T47D (cell line): Measurements from ENCODE around the gene ATP5F1C.
A peak's percentile ranks its signal among the peaks of the same experiment; 100 is the strongest.
"Not testable (repeated sequence)": the region's sequence is repeated elsewhere in the genome, so short reads cannot be mapped to it uniquely, and the experiment has no call there.

Source experiments
- DNase-seq, 2 experiments: peaks; one replicate each; pipeline versions ENCODE4 v3.0.0 to v3.0.0-alpha.2; 2011 to 2012; ENCODE audit warnings: low read depth in 1 of 2, low spot score in 1 of 2
- JUND ChIP-seq: IDR thresholded peaks from 2 replicates; pipeline ENCODE4 v1.6.1; 2012; ENCODE audit warnings: low read depth
- in situ Hi-C: cut with HindIII; loops from 2 replicates; pipeline ENCODE4 v1.10.0; 2016; ENCODE audit warnings: low sequenced_read_pairs, low pct_unique_long_range_greater_than_20kb

Gene ATP5F1C

DNA sequence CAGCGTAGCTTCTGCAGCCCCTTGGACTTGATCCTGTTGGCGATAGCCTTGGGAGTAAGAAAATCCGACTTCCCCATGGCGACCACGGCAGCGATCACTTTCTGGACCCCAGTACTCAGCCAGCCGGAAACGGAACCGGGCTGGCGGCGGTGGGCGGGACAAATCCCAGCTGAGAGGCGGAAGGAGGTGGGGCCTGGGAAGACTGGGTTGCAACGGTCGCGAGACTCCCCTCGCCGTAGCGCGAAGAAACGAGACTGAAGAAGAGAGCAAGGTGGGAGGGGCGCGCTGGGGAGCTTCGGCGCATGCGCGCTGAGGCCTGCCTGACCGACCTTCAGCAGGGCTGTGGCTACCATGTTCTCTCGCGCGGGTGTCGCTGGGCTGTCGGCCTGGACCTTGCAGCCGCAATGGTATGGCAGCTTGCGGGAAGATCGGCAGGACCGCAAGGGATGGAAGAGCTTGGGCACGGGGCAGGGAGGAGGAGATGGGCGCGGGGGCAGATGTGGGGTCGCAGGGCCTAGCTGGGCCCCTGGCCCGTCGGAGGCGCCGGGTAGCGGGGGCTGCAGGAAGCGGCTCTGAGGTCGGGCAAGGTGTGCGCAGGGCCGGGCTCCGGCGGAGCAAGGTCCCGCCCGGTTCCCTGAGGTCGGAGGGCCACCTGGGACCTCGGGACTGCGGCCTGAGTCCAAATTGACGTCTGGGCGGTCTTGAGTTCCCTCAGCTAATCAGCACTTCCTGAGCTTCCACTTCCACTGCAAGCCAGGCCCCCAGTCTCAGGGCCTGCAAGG lies at the start of gene ATP5F1C, which contains the start of gene KIN:
ATP5F1C (plus strand) TSS at position 321 of the 782 bp plus-strand sequence; CDS start at position 352, 31 bp downstream.
KIN (minus strand) TSS at position 137 of the 782 bp plus-strand sequence; CDS start at position 77, 60 bp downstream.
- in situ Hi-C loops, result no loop called here
- peak; percentile 99 for DNase-seq
- TF ChIP-seq JUND, result no peak

GRCh38 chr10:7738536-7739407 lies 49.2 kb upstream of the ATP5F1C start:
- in situ Hi-C loops, result no loop called here
- TF ChIP-seq JUND, result no peak
- no peak for DNase-seq

DNA sequence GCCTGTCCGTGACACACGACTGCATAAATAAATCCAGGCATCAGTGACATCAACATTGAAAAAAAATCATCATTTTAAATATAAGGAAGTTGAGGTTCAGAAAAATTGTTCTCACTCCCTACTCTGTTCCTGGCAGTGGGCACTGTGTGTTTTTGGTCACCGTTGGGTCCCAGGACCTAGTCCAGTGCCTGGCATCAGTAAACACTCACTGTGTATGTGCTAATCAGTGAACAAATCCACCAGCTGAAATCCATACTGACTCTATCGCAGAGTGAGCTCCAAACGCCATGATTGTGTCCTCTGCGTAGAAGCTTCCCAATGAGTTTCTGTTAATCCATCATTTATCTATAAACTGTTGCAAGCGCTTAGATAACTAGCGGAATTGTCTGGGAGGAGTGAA lies 43.7 kb upstream of the ATP5F1C start:
- DNase-seq, result no peak
- no peak for TF ChIP-seq JUND
- in situ Hi-C loops, result no loop called here

DNA sequence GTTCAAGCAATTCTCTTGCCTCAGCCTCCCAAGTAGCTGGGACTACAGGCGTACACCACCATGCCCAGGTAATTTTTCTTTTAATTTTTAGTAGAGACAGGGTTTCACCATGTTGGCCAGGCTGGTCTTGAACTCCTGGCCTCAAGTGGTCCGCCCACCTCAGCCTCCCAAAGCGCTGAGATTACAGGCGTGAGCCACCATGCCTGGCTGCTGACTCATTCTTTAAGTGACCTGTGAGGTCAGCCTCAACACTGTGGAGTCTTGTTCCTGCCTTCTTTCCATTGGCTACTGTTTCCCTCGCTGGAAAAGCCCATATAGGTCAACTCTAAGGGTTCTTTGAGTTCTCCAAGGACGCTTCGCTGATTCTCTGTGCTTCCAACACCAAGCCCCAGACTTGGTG lies 39.3 kb upstream of the ATP5F1C start:
- in situ Hi-C loops, DNase-seq: not testable (repeated sequence)

GRCh38 chr10:7750222-7750621 lies 37.8 kb upstream of the ATP5F1C start:
- in situ Hi-C loops, result no loop called here
- TF ChIP-seq JUND, result no peak
- no peak for DNase-seq

DNA sequence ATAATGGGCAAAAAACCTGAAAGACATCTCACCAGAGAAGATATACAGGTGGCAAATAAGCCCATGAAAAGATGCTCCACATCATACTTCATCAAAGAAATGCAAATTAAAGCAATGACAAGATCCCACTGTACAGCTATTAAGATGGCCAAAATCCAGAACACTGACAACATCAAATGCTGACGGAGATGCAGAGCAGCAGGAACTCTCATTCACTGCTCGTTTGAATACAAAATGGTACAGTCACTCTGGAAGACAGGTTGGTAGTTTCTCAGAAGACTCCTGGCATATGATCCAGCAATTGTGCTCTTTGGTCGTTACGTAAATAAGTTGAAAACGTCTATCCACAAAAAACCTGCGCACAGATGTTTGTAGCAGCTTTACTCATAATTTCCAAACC lies 35.7 kb upstream of the ATP5F1C start:
- in situ Hi-C loops, result no loop called here
- TF ChIP-seq JUND, result no peak
- DNase-seq, result no peak

DNA sequence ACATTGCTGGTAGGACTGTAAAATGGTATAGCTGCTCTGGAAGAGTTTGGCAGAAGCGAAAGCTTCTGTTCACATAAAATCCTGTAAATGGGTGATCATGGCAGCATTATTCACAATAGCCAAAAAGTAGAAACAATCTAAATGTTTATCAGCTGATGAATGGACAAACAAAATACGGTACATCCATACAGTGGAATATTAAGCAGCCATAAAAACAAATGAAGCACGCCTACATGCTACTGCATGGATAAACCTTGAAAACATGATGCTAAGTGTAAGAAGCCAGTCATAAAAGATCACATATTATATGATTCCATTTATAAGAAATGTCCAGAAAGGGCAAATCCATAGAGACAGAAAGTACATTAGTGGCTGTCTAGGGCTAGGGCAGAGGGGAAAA lies 32.9 kb upstream of the ATP5F1C start:
- no peak for TF ChIP-seq JUND
- in situ Hi-C loops, result no loop called here
- no peak for DNase-seq

DNA sequence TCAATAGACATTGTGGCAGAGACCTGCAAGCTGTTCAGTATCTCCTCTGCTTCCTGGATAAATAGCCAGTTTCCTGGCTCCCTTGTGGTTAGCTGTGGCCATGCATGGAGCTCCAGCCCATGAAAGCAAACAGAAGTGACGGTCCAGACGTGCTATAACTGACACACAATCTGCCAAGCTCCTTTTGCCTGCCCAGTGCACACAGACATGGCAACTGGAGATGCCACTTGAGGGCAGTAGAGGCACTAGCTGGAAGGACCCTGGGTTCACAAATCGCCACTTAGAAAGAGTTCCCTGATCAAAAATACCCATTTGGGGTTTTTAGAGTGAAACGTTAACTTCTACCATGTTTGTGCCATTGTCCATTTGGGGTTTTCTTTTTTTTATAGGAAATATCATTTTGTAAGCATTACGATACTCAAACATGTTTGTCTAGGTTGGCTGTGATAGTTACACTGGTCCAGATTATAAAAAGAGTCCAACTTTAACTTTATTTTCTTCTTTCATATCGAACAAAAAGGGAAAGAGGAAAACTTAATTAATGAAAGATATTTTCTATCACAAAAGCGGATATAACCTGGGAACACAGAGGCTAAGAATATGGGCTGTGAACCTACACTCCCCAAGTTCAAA lies 31.5 kb upstream of the ATP5F1C start:
- in situ Hi-C loops, result no loop called here
- no peak for TF ChIP-seq JUND
- DNase-seq, result peak; percentile 41 to 73

- DNase-seq, result no peak
- TF ChIP-seq JUND, result no peak
- in situ Hi-C loops, result no loop called here
Observed at GRCh38 chr10:7763929-7764328, 24.0 kb upstream of the ATP5F1C start.

- no peak for TF ChIP-seq JUND
- in situ Hi-C loops, result no loop called here
- no peak for DNase-seq
Observed at GRCh38 chr10:7766241-7766640, 21.7 kb upstream of the ATP5F1C start.

GRCh38 chr10:7767209-7767608 lies 20.8 kb upstream of the ATP5F1C start:
- no peak for DNase-seq
- in situ Hi-C loops, result no loop called here

GRCh38 chr10:7768417-7768816 lies 19.6 kb upstream of the ATP5F1C start:
- TF ChIP-seq JUND, result no peak
- in situ Hi-C loops, result no loop called here
- no peak for DNase-seq

More at GRCh38 chr10:7767209-7767608, 20.8 kb upstream of the ATP5F1C start:
- TF ChIP-seq JUND, result no peak
